GM23248 (cell line): ENCODE data around the gene AOPEP.

Experiments
- EZH2 ChIP-seq: fragments of 200-600 bp; sonication (generic); IDR thresholded peaks from 2 replicates; pipeline ENCODE4 v1.6.1; 2018; ENCODE audit warnings: antibody characterized with exemption, mild to moderate bottlenecking; ENCODE audit not compliant: insufficient read depth, poor library complexity, severe bottlenecking
- EZH2phosphoT487 ChIP-seq: fragments of 200-600 bp; sonication (generic); IDR thresholded peaks from 2 replicates; pipeline ENCODE4 v1.6.1; 2018; ENCODE audit warnings: antibody characterized with exemption, moderate library complexity, mild to moderate bottlenecking, low read depth; ENCODE audit not compliant: insufficient read depth

GRCh38 chr9:95100071-95100627 lies 373.6 kb downstream of the AOPEP start:
- TF ChIP-seq EZH2 (no peak), EZH2phosphoT487 (no peak)
